Astrocyte of the cerebellum (primary cell): ENCODE measurements around the gene PHAX.
"Not testable (repeated sequence)": the region's sequence is repeated elsewhere in the genome, so short reads cannot be mapped to it uniquely, and the experiment has no call there.

Experiments used
- DNase-seq: peaks from one replicate; pipeline ENCODE4 v3.0.0-alpha.2; 2011; ENCODE audit warnings: low read depth
- H3K4me3 ChIP-seq: 2 replicates; pipeline ENCODE4 v1.5.1; 2011; ENCODE audit warnings: mild to moderate bottlenecking, low read depth, low read length, moderate library complexity
- CTCF ChIP-seq: IDR thresholded peaks from 2 replicates; pipeline ENCODE4 v1.5.1; 2012; ENCODE audit warnings: low read length, low read depth, moderate library complexity, mild to moderate bottlenecking; ENCODE audit errors: missing control alignments
- in situ Hi-C: cut with HindIII; loops from 2 replicates; pipeline ENCODE4 v1.10.0; 2017; ENCODE audit warnings: low sequenced_read_pairs

PHAX gene

GRCh38 chr5:126600631-126601511 is at the start of gene PHAX:
PHAX (plus strand) TSS chr5:126600947; CDS start chr5:126600963, 16 bp downstream.
- DNase-seq = peak; percentile 54
- peak; percentile 88 for TF ChIP-seq CTCF
- in situ Hi-C loops = no loop called here

GRCh38 chr5:126552614-126553013 is 48.1 kb upstream of the PHAX start:
- in situ Hi-C loops = no loop called here
- no peak for DNase-seq
- H3K4me3 ChIP-seq = no peak overlapping the region
- no peak for TF ChIP-seq CTCF

More at GRCh38 chr5:126600631-126601511, at the start of gene PHAX:
- peak within 1 kb of the TSS; percentile 92 for H3K4me3 ChIP-seq

GRCh38 chr5:126555101-126555500 is 45.6 kb upstream of the PHAX start:
- H3K4me3 ChIP-seq, DNase-seq, in situ Hi-C loops: not testable (repeated sequence)

- no peak for TF ChIP-seq CTCF
- no peak overlapping the region for H3K4me3 ChIP-seq
- in situ Hi-C loops = no loop called here
- DNase-seq = no peak
These were observed 38.8 kb upstream of the PHAX start for GRCh38 chr5:126561908-126562307.

GRCh38 chr5:126562823-126563222 is 37.9 kb upstream of the PHAX start:
- H3K4me3 ChIP-seq = no peak overlapping the region
- no peak for TF ChIP-seq CTCF
- in situ Hi-C loops = no loop called here
- no peak for DNase-seq

GRCh38 chr5:126568206-126568755 is 32.5 kb upstream of the PHAX start:
- H3K4me3 ChIP-seq = no peak overlapping the region
- TF ChIP-seq CTCF = no peak
- in situ Hi-C loops = no loop called here
- DNase-seq = no peak

GRCh38 chr5:126575644-126576043 is 25.1 kb upstream of the PHAX start:
- in situ Hi-C loops = no loop called here
- TF ChIP-seq CTCF = no peak
- H3K4me3 ChIP-seq = no peak overlapping the region
- DNase-seq = no peak
